Motor neuron (in vitro differentiated cells): ENCODE measurements around the gene OVCA2. TPM values are rescaled to one million over a fixed set of nuclear protein-coding genes. Genes with fewer than 3 reads are reported as not detected.

Experiments
- ATAC-seq, 8 experiments: fragments of 200-7000 bp; cut with Tn5 transposase; replicated peaks in 6 of 8; 2 replicates each; pipeline ENCODE4 v1.8.0; 2021; ENCODE audit warnings: mild to moderate bottlenecking in 8 of 8, moderate library complexity in 8 of 8
- H3K27ac ChIP-seq, 2 donors: fragments of 250-450 bp; sonication (Bioruptor Pico); 2 replicates each; pipeline ENCODE4 v1.9.0; 2021; ENCODE audit warnings: antibody characterized with exemption in 2 of 2, mild to moderate bottlenecking in 2 of 2, moderate library complexity in 1 of 2
- H3K4me1 ChIP-seq, 2 donors: fragments of 250-450 bp; sonication (Bioruptor Pico); replicated peaks in 1 of 2; 2 replicates each; pipeline ENCODE4 v1.6.1; 2021; ENCODE audit warnings: antibody characterized with exemption in 2 of 2, mild to moderate bottlenecking in 2 of 2, moderate library complexity in 1 of 2
- H3K4me3 ChIP-seq, 5 donors: fragments of 250-450 bp; sonication (Bioruptor Pico); 2 replicates each; pipeline ENCODE4 v1.9.0; 2021; ENCODE audit warnings: antibody characterized with exemption in 5 of 5, mild to moderate bottlenecking in 5 of 5, moderate library complexity in 4 of 5
- WGBS, 10 experiments: fragments of 450-650 bp; shearing (Covaris generic); methylation state at CpG; one replicate each; pipeline ENCODE4 v1.0.0; 2022; 5-methylcytosine and 5-hydroxymethylcytosine counted together
- in situ Hi-C, 9 experiments: fragments of 400-800 bp; cut with MboI; loops; one replicate each; pipeline ENCODE4 v1.15.0; 2021; ENCODE audit warnings: low sequenced_read_pairs in 9 of 9, low pct_unique_long_range_greater_than_20kb in 2 of 9; ENCODE audit not compliant: unreplicated experiment in 9 of 9
- total RNA-seq, 8 experiments: library from RNA; unstranded; fragments of 300-600 nt; gene quantifications; 2 replicates each; pipeline versions ENCODE4 v1.2.3 to v1.2.4, GENCODE V29; 2022

Gene OVCA2
- 10 to 100 TPM; 10.1 to 28.5 (median 20.2) TPM for total RNA-seq

DNA sequence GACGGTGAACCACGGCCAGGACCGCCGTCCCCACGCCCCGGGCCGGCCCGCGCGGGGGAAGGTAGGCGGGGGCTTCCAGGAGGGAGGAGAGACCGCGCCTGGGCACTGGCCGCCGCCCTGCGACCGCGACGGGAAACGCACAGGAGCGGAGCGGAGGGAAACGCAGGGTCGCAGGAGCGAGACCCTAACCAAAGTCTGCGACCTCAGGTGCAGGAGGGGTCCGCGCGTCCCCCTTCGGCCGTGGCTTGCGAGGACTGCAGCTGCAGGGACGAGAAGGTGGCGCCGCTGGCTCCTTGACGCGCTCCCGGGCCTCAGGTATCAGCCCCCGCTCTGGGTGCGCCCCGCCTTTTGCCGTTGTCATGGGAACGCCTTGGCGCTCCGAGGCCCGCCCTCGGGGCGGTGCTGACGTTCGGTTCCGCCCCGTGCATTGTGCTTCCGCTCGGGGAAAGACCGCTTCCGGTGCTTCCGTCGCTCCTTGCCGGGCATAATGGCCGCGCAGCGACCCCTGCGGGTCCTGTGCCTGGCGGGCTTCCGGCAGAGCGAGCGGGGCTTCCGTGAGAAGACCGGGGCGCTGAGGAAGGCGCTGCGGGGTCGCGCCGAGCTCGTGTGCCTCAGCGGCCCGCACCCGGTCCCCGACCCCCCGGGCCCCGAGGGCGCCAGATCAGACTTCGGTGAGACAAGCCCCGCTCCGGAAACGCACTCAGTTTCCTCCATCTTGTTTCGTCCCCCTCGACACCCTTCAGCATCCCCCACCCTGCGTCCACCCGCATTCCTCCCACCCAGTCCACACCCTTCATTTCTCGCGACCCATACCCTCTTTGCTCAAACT lies at the start of gene OVCA2:
TSS of gene OVCA2 (plus strand) at position 462 of the 829 bp plus-strand sequence. CDS start at position 488, 26 bp downstream.
- 0 to 7% (median 0%) methylated on average over 1 to 23 of the region's 93 CpGs; no CpG with 5 or more reads in 3 of the 10 experiments for WGBS, 10 experiments
- peak within 1 kb of the TSS; percentile 91 to 94 for H3K27ac ChIP-seq

DNA sequence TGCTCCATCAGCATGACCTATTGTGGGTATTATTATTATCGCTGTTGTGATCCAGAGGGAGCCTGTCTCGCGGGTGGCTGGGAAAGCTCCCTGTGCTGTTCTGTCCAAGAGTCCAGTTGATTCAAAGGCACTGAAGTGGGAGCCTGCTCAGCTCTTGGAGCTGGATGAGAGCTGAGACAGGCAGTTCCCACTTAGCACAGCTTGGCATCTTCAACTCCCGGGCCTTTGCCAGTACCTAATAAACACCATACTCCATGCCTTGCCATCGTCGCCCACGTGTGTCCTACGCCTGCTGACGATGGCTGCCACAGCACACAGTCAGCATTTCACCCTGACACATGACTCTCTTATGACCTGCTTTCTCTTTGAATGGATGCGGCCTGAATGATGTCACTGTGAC lies 49.3 kb upstream of the OVCA2 start:
- ATAC-seq = no peak
- Histone ChIP-seq H3K4me1 (peaks cover 16 to 25% of the 10 kb centered on the region in 2 donors), H3K27ac (no peak overlapping the region), H3K4me3 (no peak overlapping the region)
- WGBS, 10 experiments = 9 to 85% (median 80%) methylated on average over 3 to 9 of the region's 10 CpGs; no CpG with 5 or more reads in 5 of the 10 experiments
- in situ Hi-C loops = no loop called here

More for the DNA sequence above, at the start of gene OVCA2:
- peaks cover 11 to 23% of the 10 kb centered on the region in 2 donors for H3K4me1 ChIP-seq
- in situ Hi-C loops = loop anchor here in 6 of 9 experiments (25.0 kb wide), 2 partner anchors 129 to 329 kb away; partner anchors contain the start of genes TLCD2 (in 4 of the 6) and WDR81 (in 4 of the 6)
- peak; percentile 80 to 91 (median 87) for ATAC-seq
- H3K4me3 ChIP-seq = peak within 1 kb of the TSS; percentile 59 to 80 (median 74)

DNA sequence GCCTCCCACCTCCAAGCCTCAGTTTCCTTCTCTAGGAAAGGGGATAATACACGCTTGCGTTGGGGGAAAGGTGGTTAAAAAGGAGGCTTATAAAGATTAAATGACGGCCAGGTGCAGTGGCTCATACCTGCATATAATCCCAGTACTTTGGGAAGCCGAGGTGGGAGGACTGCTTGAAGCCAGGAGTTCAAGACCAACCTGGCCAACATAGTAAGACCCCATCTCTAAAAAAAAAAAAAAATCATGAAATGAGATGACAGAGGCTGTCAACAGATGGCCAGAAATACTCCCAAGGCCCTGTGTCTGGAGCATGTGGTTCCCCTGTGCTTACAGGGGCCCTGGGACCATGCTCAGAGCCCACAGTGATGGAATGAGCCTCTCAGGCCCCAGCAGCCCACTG lies 47.1 kb upstream of the OVCA2 start:
- WGBS, 10 experiments = 78 to 100% (median 100%) methylated on average over 1 to 4 of the region's 4 CpGs; no CpG with 5 or more reads in 3 of the 10 experiments
- Histone ChIP-seq H3K27ac (no peak overlapping the region), H3K4me1 (peaks cover 38 to 46% of the 10 kb centered on the region in 2 donors), H3K4me3 (no peak overlapping the region)
- no peak for ATAC-seq
- in situ Hi-C loops = no loop called here

GRCh38 chr17:1995321-1995892 lies 46.4 kb upstream of the OVCA2 start:
- in situ Hi-C loops = no loop called here
- ATAC-seq = no peak
- Histone ChIP-seq H3K27ac (no peak overlapping the region), H3K4me1 (peaks cover 44 to 53% of the 10 kb centered on the region in 2 donors), H3K4me3 (no peak overlapping the region)
- 75 to 100% (median 88%) methylated on average over 1 to 7 of the region's 16 CpGs; no CpG with 5 or more reads in 4 of the 10 experiments for WGBS, 10 experiments

- H3K27ac ChIP-seq = peak overlapping the region in 1 of 2 donors; percentile 90
- peaks cover 44 to 56% of the 10 kb centered on the region in 2 donors for H3K4me1 ChIP-seq
Observed at GRCh38 chr17:1995907-1996799, 45.7 kb upstream of the OVCA2 start.

GRCh38 chr17:1996800-1997288 lies 45.0 kb upstream of the OVCA2 start:
- in situ Hi-C loops = no loop called here
- no peak for ATAC-seq
- Histone ChIP-seq H3K4me1 (peaks cover 44 to 54% of the 10 kb centered on the region in 2 donors), H3K27ac (peak overlapping the region in 1 of 2 donors; percentile 90), H3K4me3 (no peak overlapping the region)
- 43 to 100% (median 74%) methylated on average over 1 to 7 of the region's 9 CpGs; no CpG with 5 or more reads in 1 of the 10 experiments for WGBS, 10 experiments

More at GRCh38 chr17:1995907-1996799, 45.7 kb upstream of the OVCA2 start:
- ATAC-seq = no peak
- 32 to 100% (median 77%) methylated on average over 1 to 7 of the region's 14 CpGs; no CpG with 5 or more reads in 4 of the 10 experiments for WGBS, 10 experiments
- in situ Hi-C loops = no loop called here
- no peak overlapping the region for H3K4me3 ChIP-seq

GRCh38 chr17:1997289-1997926 lies 44.4 kb upstream of the OVCA2 start:
- 39 to 100% (median 56%) methylated on average over 1 to 8 of the region's 22 CpGs; no CpG with 5 or more reads in 2 of the 10 experiments for WGBS, 10 experiments
- peaks cover 44 to 53% of the 10 kb centered on the region in 2 donors for H3K4me1 ChIP-seq
- in situ Hi-C loops = no loop called here
- no peak overlapping the region for H3K4me3 ChIP-seq
- peak overlapping the region; percentile 59 to 90 for H3K27ac ChIP-seq
- peak in 4 of 8 experiments; percentile 14 to 56 (median 52) for ATAC-seq

GRCh38 chr17:1997927-1998742 lies 43.7 kb upstream of the OVCA2 start:
- no CpG with 5 or more reads among the region's 92 CpGs for WGBS, 10 experiments
- Histone ChIP-seq H3K27ac (peak overlapping the region; percentile 59 to 90), H3K4me3 (peak overlapping the region in 1 of 5 donors; percentile 7), H3K4me1 (peaks cover 44 to 53% of the 10 kb centered on the region in 2 donors)
- in situ Hi-C loops = no loop called here
- ATAC-seq = peak in 5 of 8 experiments; percentile 12 to 53 (median 45)

GRCh38 chr17:1999557-2000251 lies 42.1 kb upstream of the OVCA2 start:
- ATAC-seq = peak; percentile 75 to 89 (median 85)
- in situ Hi-C loops = no loop called here
- Histone ChIP-seq H3K4me1 (peaks cover 44 to 53% of the 10 kb centered on the region in 2 donors), H3K27ac (peak overlapping the region; percentile 82 to 88), H3K4me3 (no peak overlapping the region)
- 0 to 50% (median 10%) methylated on average over 1 to 4 of the region's 13 CpGs; no CpG with 5 or more reads in 6 of the 10 experiments for WGBS, 10 experiments

- Histone ChIP-seq H3K4me3 (no peak overlapping the region), H3K4me1 (peaks cover 25 to 28% of the 10 kb centered on the region in 2 donors), H3K27ac (peak overlapping the region in 1 of 2 donors; percentile 34)
- in situ Hi-C loops = no loop called here
- ATAC-seq = no peak
- 0 to 92% (median 59%) methylated on average over 1 to 8 of the region's 16 CpGs; no CpG with 5 or more reads in 6 of the 10 experiments for WGBS, 10 experiments
Observed at GRCh38 chr17:2002767-2003329, 39.0 kb upstream of the OVCA2 start.
